Measurements from ENCODE around the gene PCSK2. TPM values are rescaled to one million over a fixed set of nuclear protein-coding genes. Genes with fewer than 3 reads are reported as not detected.

Gene PCSK2
- total RNA-seq, 1 donor from 2014 or later, result 28.7 TPM

DNA sequence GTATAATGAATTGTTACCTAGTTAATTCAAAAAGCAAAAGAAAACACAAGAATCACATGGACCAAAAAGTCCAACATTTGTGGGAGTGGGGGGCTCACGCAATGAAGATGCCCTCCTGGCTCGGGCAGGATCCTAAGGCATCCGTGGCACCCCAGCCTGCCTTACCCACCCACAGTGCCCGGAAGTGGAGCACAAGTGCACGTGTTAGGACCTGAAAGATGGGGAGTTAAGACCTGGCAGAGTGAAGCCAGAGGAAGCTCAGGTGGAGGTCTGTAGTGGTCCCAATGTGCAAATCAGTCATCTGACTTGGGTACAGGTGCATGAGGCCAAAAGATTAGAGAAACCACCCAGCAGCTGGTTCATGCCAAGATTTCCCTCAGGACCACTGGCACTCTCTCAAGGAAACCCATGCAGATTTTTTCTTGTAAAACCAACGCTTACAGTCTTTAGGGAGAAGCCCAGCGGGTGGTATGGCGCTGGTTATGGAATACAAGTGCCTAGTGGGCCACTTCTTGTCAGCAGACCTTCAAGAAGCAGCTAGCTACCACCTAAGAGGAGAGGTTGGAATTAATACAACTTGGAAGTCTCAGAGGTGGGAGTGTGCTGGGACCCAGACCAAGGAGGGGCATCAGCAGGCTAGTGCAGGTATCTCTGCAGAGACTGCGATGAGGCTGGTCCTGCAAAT is 262.2 kb downstream of the PCSK2 start:
- H3K36me3 Mint-ChIP-seq (ENCODE audit: unreplicated experiment), result no peaks in the 10 kb centered on the region
- H3K9me3 Mint-ChIP-seq (ENCODE audit: unreplicated experiment), result peaks cover 4% of the 10 kb centered on the region
- no peaks in the 10 kb centered on the region for H3K4me1 Mint-ChIP-seq (ENCODE audit: low read depth, unreplicated experiment)
- DNase-seq, result no peak
- TF ChIP-seq, protein P1, sequence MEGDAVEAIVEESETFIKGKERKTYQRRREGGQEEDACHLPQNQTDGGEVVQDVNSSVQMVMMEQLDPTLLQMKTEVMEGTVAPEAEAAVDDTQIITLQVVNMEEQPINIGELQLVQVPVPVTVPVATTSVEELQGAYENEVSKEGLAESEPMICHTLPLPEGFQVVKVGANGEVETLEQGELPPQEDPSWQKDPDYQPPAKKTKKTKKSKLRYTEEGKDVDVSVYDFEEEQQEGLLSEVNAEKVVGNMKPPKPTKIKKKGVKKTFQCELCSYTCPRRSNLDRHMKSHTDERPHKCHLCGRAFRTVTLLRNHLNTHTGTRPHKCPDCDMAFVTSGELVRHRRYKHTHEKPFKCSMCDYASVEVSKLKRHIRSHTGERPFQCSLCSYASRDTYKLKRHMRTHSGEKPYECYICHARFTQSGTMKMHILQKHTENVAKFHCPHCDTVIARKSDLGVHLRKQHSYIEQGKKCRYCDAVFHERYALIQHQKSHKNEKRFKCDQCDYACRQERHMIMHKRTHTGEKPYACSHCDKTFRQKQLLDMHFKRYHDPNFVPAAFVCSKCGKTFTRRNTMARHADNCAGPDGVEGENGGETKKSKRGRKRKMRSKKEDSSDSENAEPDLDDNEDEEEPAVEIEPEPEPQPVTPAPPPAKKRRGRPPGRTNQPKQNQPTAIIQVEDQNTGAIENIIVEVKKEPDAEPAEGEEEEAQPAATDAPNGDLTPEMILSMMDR (IDR thresholded peaks at IDR 0.05; ENCODE audit: partially characterized antibody, unreplicated experiment), result no peak
- no peak overlapping the region for H3K27ac Mint-ChIP-seq (ENCODE audit: unreplicated experiment)
- peaks cover 3% of the 10 kb centered on the region for H3K27me3 Mint-ChIP-seq (ENCODE audit: unreplicated experiment)
- H3K4me3 Mint-ChIP-seq (ENCODE audit: unreplicated experiment), result no peak overlapping the region

DNA sequence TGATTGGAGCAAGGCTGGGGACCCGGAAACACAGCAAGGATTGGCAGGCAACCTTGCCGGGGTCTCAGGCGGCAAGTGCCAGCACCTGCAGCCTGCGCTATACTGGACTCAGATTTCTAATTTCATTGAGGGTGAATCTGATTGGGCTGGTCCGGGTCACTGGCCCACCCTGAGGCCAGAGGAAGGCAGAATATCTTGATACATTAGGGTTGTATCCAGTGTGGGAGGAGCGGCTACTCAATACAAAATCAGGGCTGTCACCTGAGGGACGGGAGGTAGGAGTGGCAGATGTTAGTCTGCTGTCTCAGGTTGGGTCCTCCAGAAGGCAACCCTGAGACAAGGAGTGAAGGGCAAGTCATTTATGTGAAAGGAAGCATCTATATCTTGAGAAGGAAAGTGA is 263.7 kb downstream of the PCSK2 start:
- H3K4me1 Mint-ChIP-seq (ENCODE audit: low read depth, unreplicated experiment), result no peaks in the 10 kb centered on the region
- H3K4me3 Mint-ChIP-seq (ENCODE audit: unreplicated experiment), result no peak overlapping the region
- peaks cover 3% of the 10 kb centered on the region for H3K27me3 Mint-ChIP-seq (ENCODE audit: unreplicated experiment)
- peak overlapping the region; percentile 19 for H3K27ac Mint-ChIP-seq (ENCODE audit: unreplicated experiment)
- H3K9me3 Mint-ChIP-seq (ENCODE audit: unreplicated experiment), result peaks cover 4% of the 10 kb centered on the region
- peaks cover 5% of the 10 kb centered on the region for H3K36me3 Mint-ChIP-seq (ENCODE audit: unreplicated experiment)
- no peak for DNase-seq
- TF ChIP-seq, protein P1 (IDR thresholded peaks at IDR 0.05; ENCODE audit: partially characterized antibody, unreplicated experiment), result no peak

DNA sequence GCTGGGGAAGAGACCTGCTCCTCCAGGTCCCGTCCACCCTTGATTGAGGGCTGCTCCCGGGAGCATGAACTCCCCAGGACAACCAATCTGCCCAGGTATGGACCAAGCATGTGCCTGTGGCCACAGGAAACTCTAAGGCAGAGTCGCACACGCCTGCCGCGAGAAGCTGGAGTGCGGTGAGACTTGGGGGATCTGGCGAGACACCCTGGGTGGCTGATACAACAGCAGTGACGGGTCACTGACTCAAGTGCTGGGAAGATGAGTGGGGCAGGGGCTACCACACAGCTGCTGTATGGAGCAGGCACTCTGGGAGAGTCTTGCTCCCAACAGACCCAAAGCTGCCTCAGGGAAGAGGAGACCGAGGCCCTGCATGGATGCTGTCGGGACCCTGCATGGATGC is 264.2 kb downstream of the PCSK2 start:
- H3K4me1 Mint-ChIP-seq (ENCODE audit: low read depth, unreplicated experiment), result no peaks in the 10 kb centered on the region
- H3K36me3 Mint-ChIP-seq (ENCODE audit: unreplicated experiment), result peaks cover 5% of the 10 kb centered on the region
- no peak overlapping the region for H3K4me3 Mint-ChIP-seq (ENCODE audit: unreplicated experiment)
- H3K27me3 Mint-ChIP-seq (ENCODE audit: unreplicated experiment), result peaks cover 3% of the 10 kb centered on the region
- no peak for DNase-seq
- TF ChIP-seq, protein P1 (IDR thresholded peaks at IDR 0.05; ENCODE audit: partially characterized antibody, unreplicated experiment), result no peak
- H3K27ac Mint-ChIP-seq (ENCODE audit: unreplicated experiment), result no peak overlapping the region
- H3K9me3 Mint-ChIP-seq (ENCODE audit: unreplicated experiment), result peaks cover 4% of the 10 kb centered on the region

DNA sequence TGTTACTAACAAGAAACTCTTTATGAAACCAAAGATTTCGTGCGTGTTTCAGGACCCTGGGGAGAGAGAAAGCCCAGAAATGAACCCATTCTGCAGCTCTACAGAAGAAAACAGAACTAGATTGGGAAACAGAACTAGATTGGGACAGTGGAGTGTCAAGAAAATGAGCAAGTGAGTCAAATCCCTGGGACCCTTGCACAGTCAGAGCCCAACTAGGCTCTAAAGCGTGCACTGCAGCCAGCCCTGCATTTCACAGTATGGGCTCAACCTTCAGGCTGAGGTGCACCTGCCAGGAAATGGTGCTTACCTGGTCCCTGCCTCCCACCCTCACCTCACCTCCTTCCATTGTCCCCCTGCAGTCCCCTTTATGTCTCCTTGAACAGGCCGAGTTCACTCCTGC is 264.6 kb downstream of the PCSK2 start:
- no peak overlapping the region for H3K27ac Mint-ChIP-seq (ENCODE audit: unreplicated experiment)
- peaks cover 5% of the 10 kb centered on the region for H3K36me3 Mint-ChIP-seq (ENCODE audit: unreplicated experiment)
- no peak overlapping the region for H3K4me3 Mint-ChIP-seq (ENCODE audit: unreplicated experiment)
- TF ChIP-seq, protein P1 (IDR thresholded peaks at IDR 0.05; ENCODE audit: partially characterized antibody, unreplicated experiment), result no peak
- peaks cover 3% of the 10 kb centered on the region for H3K27me3 Mint-ChIP-seq (ENCODE audit: unreplicated experiment)
- H3K9me3 Mint-ChIP-seq (ENCODE audit: unreplicated experiment), result peaks cover 4% of the 10 kb centered on the region
- DNase-seq, result no peak
- no peaks in the 10 kb centered on the region for H3K4me1 Mint-ChIP-seq (ENCODE audit: low read depth, unreplicated experiment)

DNA sequence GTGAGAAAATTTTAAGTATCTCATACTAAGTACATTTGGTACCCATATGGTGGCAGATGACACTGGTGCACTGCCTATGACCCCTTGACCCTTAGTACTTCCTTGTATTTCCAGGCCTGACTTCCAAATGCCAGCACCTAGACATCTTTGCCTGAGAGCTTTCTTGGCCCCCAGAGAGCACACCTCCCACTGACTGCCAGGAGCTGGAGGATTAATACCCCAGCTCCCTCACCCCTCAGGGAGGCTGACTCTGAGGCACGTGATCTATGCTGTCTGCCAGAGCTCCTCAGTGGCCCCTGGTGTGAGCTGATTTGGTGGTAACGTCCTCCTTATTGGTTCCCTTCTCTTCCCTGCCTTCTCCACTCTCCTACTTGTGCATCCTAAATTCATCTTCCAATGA is 266.3 kb downstream of the PCSK2 start:
- H3K27me3 Mint-ChIP-seq (ENCODE audit: unreplicated experiment), result peaks cover 3% of the 10 kb centered on the region
- no peak overlapping the region for H3K27ac Mint-ChIP-seq (ENCODE audit: unreplicated experiment)
- H3K9me3 Mint-ChIP-seq (ENCODE audit: unreplicated experiment), result peaks cover 4% of the 10 kb centered on the region
- TF ChIP-seq, protein P1 (IDR thresholded peaks at IDR 0.05; ENCODE audit: partially characterized antibody, unreplicated experiment), result no peak
- H3K4me3 Mint-ChIP-seq (ENCODE audit: unreplicated experiment), result no peak overlapping the region
- H3K4me1 Mint-ChIP-seq (ENCODE audit: low read depth, unreplicated experiment), result no peaks in the 10 kb centered on the region
- H3K36me3 Mint-ChIP-seq (ENCODE audit: unreplicated experiment), result peaks cover 5% of the 10 kb centered on the region
- no peak for DNase-seq

Measured in glutamatergic neuron (in vitro differentiated cells).